Measurements from ENCODE around the gene MAP1LC3A.

- TF ChIP-seq CTCF (conservative IDR thresholded peaks at IDR 0.05; ENCODE audit: low read length) (no peak), EZH2phosphoT487 (IDR thresholded peaks at IDR 0.05; ENCODE audit: borderline replicate concordance, low read depth, low read length) (no peak)
These were observed 13.2 kb downstream of the MAP1LC3A start for GRCh38 chr20:34571753-34572152.
